WI38 (cell line): ENCODE data around the gene FSTL4.

ENCODE experiments used
- H3K4me3 ChIP-seq: 2 replicates; pipeline ENCODE4 v1.5.1; 2011; ENCODE audit warnings: low read depth, mild to moderate bottlenecking, control low read depth, low read length
- TF ChIP-seq, protein P1 (sequence below): IDR thresholded peaks from 2 replicates; pipeline ENCODE4 v1.5.1; 2012; ENCODE audit warnings: low read depth, mild to moderate bottlenecking, control low read depth, low read length

Gene FSTL4

DNA sequence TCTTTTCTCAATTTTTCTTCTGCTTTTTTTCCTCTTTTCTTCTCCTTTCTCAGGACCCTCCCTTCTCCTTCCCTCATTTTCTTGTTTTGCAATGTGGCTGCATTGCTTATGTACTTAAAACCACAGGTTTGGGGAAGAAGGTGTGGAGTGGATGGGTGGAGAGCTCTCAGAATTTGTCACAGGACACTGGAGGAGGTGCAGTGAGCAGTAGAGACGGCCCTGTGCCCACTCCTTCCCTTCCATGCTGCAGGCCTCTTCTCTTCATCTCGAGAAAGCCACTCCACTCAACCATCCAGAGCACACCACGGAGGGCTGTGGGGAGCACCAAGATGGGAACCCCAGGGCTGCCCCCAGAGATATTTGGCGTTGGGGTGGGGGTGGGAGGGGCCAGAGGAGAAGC, 92.3 kb downstream of the FSTL4 start:
- TF ChIP-seq, protein P1, sequence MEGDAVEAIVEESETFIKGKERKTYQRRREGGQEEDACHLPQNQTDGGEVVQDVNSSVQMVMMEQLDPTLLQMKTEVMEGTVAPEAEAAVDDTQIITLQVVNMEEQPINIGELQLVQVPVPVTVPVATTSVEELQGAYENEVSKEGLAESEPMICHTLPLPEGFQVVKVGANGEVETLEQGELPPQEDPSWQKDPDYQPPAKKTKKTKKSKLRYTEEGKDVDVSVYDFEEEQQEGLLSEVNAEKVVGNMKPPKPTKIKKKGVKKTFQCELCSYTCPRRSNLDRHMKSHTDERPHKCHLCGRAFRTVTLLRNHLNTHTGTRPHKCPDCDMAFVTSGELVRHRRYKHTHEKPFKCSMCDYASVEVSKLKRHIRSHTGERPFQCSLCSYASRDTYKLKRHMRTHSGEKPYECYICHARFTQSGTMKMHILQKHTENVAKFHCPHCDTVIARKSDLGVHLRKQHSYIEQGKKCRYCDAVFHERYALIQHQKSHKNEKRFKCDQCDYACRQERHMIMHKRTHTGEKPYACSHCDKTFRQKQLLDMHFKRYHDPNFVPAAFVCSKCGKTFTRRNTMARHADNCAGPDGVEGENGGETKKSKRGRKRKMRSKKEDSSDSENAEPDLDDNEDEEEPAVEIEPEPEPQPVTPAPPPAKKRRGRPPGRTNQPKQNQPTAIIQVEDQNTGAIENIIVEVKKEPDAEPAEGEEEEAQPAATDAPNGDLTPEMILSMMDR: no peak
- H3K4me3 ChIP-seq: no peak overlapping the region

DNA sequence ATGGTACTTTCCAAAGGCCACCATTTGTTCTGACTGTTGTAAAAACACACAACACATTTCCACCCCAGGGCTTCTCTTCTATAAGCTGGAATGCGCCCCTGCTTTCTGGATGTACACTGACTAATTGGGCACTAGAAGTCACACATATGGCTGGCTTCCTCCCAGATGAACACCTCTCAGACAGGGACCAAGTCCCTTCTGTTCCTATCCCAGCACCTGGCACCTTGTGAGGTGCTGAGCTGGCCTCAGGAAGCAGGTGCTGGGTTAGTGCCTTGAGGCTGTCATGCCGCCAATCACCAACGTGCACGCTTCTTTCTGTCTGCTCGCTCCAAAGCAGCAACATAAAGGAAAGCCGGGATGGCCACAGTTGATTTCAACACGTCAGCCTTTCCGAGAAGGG, 93.2 kb downstream of the FSTL4 start:
- TF ChIP-seq, protein P1: no peak
- no peak overlapping the region for H3K4me3 ChIP-seq

DNA sequence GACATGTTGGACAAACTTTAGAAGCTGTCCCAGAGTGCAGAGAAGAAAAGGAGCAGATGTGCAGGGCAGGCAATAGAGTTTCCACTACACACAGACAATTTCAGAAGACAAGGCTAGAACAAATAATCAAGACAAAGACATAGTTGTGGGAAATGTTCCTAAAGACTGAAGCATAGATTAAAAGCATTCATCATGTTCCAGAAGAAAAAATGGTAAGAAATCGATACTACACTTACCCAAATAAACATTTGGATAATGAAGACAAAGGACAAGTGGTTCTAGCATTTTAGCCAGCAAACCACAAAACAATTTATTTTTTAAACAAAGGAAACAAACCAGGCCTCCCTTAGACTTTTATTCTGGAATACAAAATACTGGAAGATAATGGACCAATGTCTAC, 97.9 kb downstream of the FSTL4 start:
- H3K4me3 ChIP-seq: no peak overlapping the region
- TF ChIP-seq, protein P1: no peak

DNA sequence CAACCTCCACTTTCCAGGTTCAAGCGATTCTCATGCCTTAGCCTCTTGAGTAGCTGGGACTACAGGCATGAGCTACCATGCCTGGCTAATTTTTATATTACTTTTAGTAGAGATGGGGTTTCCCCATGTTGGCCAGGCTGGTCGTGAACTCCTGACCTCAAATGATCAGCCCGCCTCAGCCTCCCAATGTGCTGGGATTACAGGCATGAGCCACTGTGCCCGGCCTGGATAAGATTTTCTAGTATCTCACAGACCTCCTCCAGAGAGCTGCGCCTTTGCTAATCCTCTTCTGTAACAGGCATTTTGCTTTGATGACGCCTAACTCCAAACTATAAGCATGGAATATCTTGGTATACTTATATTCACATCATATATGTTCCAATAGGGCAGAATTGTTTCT, 99.4 kb downstream of the FSTL4 start:
- TF ChIP-seq, protein P1: no peak

DNA sequence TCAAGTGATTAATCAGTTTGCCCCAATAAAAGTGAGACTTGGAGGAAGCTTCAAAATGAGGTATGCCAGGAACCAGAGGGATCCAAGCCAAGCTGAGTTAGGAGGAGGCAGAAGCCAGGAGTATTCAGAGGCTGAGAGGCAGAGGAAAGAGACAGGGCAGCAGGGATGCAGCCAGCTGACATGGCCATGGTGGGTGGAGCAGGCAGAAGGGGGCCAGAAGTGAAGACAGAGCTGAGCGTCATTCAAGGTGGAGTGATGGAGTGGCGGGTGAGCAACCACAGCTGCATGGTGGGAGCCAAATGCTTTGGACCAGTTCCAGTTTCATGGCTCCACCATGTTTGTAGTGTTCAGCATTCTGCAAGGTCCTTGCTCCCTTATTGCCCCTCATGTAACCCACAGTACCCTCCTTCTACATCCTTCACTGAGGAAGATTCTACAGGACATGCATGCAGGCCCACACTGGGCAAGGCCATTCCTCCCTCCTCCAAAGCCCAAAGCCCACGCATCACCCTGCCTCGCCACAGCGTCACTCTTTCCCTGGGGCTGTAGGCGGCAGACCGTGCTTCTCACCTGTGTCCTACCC, 100.6 kb downstream of the FSTL4 start:
- H3K4me3 ChIP-seq: no peak overlapping the region
- TF ChIP-seq, protein P1: no peak

More for the DNA sequence above, 99.4 kb downstream of the FSTL4 start:
- no peak overlapping the region for H3K4me3 ChIP-seq

DNA sequence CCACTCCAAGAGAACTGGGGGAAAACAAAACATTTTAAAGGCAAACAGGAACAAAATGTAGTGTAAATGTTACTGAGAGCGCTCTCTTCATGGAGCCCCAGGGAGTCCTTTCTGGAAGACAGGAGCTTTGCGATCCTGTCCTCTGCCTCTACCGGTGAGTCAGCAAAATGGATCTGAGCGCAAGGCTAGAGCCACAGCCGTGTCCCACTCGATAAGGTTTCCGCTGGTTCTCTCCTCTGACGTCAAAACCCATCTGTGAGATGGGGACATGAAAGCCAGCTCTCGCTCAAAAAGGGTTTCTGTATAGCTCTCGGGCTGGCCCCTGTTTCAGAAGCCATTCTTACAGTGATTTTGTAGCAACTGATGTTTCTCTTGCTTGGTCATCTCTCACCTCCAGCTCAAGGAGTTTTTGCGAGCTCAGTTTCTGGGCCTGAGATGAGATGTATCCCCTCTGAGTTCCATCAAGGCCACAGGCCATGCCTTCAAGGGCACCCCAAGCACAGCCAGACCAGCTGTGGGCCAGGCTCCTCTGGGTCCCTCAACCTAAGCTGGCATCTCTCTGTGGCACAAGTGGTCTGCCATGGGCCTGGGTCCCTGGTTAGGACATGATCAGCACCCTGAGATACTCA, 101.6 kb downstream of the FSTL4 start:
- TF ChIP-seq, protein P1: no peak
- H3K4me3 ChIP-seq: no peak overlapping the region

DNA sequence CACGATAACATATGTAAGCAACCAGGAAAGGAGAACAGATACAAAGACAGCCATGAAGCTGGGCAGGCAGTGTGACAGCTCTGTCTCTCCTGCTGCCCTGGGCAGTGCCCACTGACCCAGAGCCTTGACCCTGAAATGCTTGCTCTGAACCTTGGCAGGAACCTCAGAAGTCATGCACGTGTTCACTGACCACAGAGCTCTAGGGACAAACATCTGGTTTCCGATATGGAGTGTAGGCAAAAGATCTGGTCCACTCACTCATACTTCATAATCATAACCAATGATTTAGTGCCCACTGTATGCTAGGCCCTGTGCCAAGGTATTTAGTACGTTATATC, 102.6 kb downstream of the FSTL4 start:
- TF ChIP-seq, protein P1: no peak
- no peak overlapping the region for H3K4me3 ChIP-seq
